GM19240 (cell line): Measurements from ENCODE around the gene PRR23E.

ENCODE experiments used
- DNase-seq: peaks from one replicate; pipeline ENCODE4 v3.0.0; 2011; ENCODE audit warnings: low spot score; ENCODE audit not compliant: insufficient read length

The PRR23E gene

DNA sequence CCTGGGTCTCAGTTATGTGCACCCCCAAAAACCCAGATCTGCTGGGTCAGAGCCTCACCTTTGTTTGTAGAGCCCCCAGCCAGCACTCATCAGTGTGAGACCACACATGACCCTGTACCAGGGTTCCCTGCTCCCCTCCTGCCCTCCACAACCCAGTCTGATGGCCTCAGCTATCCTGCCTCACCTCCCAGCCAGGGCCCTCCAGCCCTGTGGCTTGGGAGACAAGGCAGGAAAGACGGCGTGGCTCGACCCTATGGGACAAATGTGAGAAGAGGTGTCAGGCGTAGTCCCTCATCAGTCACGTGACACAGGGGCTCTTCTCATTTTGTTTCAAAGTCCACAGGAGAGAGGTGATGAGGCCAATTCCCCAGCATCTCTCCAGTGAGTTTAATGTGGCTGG is 28.3 kb upstream of the PRR23E start:
- DNase-seq: no peak

GRCh38 chr3:127165036-127165435 is 27.9 kb upstream of the PRR23E start:
- DNase-seq: no peak

- no peak for DNase-seq
Observed at GRCh38 chr3:127165694-127166485, 27.0 kb upstream of the PRR23E start.

GRCh38 chr3:127166501-127167065 is 26.3 kb upstream of the PRR23E start:
- no peak for DNase-seq

DNA sequence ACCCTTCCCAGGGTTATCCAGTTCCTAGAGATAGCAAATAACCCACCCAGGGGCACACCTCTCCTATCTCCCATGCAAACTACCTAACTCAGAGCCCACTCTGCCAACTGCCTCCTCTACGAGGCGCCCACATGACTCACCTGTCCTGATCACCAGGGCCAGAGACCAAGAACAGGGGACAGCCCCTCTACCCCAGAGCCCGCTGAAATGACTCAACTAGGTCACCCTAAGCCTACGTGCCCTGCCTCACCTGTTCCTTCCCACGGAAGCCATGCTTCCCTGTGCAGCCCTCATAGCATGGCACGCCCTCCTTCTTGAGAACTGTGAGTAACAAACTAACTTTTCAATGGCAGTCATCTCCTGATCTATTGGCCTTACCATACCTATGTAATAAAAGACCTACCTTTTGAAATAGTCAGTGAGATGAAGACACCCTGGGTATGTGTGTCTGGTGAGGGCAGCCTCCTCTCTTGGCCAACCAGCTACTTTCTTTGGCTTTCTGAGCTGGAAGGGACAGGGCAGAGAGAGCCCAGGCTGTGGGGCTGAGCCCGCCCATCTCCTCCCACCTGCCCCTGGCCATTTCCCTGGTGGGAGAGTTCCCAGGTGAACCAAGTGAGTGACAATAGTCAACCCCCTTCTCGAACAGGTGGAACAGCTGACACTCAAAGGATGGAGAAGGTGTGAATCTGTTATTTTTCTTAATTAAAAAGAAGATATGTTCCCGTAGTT is 25.5 kb upstream of the PRR23E start:
- no peak for DNase-seq

DNA sequence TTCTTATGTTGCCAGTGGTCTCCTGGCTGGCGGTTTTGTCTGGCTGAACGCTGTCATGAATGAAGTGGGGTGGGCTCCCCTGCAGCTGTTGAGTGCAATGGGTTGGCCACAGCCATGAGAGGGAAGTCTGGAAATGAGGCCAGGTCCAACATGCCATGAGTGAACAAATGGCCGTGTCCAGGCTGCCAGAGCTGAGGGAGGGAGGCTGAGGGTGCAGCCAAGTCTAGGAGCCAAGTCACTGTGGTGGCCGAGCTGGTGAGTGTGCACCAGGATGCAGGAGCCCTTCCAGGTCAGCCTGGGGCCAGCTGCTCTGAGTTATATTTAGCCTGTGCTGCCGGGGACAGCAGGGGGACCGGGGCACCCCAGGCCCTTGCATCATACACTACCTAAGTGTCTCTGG is 24.7 kb upstream of the PRR23E start:
- DNase-seq: no peak

GRCh38 chr3:127170814-127171213 is 22.1 kb upstream of the PRR23E start:
- DNase-seq: no peak

- no peak for DNase-seq
Observed at GRCh38 chr3:127171320-127171719, 21.6 kb upstream of the PRR23E start.

DNA sequence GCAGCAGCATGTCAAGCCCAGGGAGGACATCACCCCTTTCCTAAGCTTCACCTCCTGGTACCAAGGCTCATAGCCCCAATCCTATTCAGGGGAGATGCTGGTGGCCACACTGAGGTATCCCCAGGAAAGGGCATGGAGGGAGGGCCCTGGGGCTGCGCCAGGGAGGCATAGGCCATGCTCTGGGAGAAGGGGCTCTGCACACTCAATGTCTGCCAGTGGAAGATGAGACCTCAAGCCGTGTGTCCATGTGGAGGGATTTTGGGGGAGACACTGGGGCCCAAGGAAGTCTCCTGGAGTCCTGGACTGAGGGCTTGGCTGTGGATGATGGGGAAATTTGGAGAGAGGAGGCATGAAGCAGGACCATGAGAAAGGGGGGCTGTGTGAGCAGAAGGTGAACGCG is 21.2 kb upstream of the PRR23E start:
- no peak for DNase-seq

- no peak for DNase-seq
Observed at GRCh38 chr3:127172211-127172610, 20.7 kb upstream of the PRR23E start.

- no peak for DNase-seq
Observed at GRCh38 chr3:127172781-127173515, 20.0 kb upstream of the PRR23E start.

- DNase-seq: no peak
Observed at GRCh38 chr3:127173516-127174166, 19.3 kb upstream of the PRR23E start.

DNA sequence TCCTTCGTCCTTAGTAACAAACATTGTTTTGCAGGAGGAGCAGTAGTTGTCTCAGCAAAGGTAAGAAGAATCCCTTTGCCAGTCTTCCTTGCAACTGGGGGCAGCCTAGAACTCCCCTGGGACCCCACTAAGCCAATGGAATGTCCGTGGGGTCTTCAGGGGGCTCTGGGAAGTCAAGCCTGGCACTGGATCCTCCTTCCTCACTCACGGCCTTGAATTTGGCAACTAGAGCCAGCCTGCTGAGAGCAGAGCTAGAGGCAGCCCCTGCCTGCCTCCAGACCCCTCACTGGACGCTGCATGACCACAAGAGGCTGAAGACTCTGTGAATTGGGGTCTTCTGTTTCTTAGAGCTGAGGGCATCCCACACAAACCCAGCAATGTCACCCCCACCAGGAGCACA is 18.6 kb upstream of the PRR23E start:
- no peak for DNase-seq

DNA sequence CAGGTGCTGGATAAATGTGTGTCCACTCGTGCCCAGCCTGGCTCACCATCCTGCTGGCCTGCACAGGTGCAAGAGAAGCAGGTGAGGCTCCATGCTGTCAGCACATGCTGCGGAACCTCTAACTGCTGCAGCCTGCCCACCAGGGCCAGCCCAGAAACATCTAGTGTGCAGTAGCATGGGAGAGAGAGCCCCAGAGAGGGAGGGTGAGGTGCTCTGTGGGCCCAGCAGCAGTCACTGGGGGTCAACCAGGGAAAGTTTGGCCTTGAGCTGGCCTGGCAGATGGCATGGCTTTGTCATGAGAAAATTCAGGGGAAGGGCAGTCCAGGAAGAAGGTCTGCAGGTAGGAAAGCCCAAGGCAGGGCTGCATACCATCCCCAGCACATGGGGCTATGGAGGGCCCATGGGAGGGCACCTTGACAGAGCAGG is 18.2 kb upstream of the PRR23E start:
- no peak for DNase-seq

- DNase-seq: no peak
Observed at GRCh38 chr3:127175272-127175671, 17.7 kb upstream of the PRR23E start.

DNA sequence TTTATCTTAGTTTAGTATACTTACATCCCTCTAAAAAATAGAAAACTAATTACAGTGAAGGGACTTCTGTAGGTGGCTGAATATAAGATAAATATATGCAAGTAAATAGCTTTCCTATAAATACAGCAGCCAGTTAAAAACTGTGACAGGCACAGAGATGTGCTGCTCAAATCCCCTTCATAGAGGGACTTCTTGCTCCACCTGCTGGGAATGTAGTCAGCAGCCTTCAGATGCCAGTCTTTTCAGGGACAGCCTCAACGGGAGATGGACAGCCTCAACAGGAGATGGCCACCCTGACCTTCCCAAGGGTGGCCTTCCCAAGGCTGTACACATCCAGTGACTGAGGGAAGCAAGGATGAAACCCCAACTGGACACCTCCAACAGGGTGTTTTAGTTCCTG is 15.7 kb upstream of the PRR23E start:
- no peak for DNase-seq

DNA sequence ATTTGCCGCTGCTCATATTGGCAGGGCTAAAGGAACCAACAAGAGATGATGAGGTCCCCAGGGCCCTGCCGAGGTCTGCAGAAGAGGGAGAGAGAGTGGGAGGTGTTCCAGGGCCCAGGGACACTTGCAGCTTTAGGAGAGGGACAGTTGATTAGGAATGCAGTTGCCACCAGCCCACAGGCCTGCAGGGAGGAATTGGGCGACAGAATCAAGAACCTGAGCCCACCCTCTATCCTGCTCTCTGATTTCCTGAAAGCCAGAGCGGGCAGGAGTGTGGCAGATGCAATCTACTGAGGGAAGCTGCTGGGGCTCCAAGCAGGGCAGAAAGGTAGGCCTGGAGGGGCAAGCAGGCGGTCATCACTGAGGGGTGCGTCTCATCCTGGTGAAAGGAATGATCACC is 12.1 kb upstream of the PRR23E start:
- DNase-seq: no peak

DNA sequence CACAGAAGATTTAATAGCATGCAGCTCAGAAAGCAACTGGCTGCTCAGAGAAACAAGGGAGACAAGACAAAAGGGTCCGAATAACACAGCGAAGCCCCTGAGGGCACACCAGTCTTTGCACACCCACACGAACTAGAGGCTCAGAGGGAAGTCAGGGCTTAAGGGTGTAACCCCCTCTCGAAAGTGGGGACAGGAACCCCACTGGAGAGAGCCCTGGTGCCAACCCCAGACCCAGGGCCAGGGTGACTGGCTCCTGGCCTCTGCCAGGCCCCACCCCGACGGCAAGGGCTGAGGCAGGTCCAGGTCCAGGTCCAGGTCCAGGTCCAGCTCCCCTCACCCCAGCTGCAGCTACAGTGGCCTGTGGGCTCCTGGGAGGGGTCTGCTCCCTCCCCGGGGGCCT is 10.5 kb upstream of the PRR23E start:
- DNase-seq: no peak

DNA sequence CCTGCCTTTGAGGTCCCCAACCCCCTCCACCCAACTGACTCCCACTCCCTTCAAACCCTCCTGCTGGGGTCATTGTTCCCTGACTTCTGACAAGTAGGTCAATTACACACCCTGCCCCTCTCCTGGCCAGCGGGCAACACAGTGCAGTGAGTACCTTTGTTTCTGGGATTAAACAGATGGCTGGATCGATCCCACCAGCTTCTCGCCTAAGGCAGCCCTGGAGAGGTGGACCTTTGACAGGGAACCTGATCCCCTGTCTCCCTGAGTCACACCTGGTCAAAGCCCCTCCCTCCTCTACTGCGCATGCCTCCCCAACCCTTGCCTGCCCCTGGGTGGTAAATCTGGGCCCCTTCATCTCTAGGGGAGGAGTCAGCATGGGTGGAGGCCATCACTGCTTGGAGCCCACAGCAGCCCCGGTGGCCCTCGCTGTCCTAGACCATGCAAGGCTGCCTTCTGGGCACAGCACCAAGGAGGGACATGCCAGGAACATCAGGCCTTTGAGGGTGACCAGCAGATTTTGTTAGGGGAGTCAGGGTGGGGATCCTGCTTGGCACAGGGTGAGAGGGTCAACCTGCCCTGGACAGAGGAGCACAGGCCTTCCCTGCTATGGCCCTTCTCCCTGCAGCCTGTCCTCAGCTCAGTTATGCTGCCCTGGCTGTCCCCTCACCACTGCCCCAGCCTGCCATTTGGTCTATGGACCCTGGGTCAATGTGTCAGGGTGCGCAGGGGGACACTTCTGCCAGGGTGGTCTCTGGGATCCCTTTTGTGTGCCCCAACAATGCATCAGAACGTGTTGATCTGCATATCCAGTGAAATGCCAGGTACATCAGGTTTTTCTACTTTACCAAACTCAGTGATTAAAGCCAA is 9.8 kb upstream of the PRR23E start:
- DNase-seq: no peak
